A549 (cell line): ENCODE measurements around the gene KIAA0753. TPM values are rescaled to one million over a fixed set of nuclear protein-coding genes. Genes with fewer than 3 reads are reported as not detected.

Experiments
- ATAC-seq, 2 experiments: fragments of 200-7000 bp in 1 of 2; fragments of >200 bp in 1 of 2; cut with Nextera tagmentation in 1 of 2; cut with Tn5 transposase in 1 of 2; 3 replicates each; pipeline versions ENCODE4 v1.8.0 to v1.9.1; 2018 to 2020; ENCODE audit warnings: mild to moderate bottlenecking in 1 of 2, moderate library complexity in 1 of 2
- CTCF ChIA-PET: fragments of 300-600 bp; sonication (Branson Sonifier 250); formaldehyde crosslinking; extraction: SDS; loops from one replicate; lab custom pipeline; 2021; ENCODE audit warnings: antibody characterized with exemption, inconsistent platforms; lab: Yijun Ruan, JAX
- POLR2A ChIA-PET: fragments of 350-600 bp; formaldehyde crosslinking; extraction: SDS; loops from one replicate; lab custom pipeline; 2021; ENCODE audit warnings: antibody characterized with exemption, inconsistent platforms; lab: Yijun Ruan, JAX
- DNase-seq, 2 experiments: peaks; one replicate each; pipeline versions ENCODE4 v3.0.0 to v3.0.0-alpha.2; 2011 to 2016; ENCODE audit warnings: low read depth in 1 of 2, low spot score in 1 of 2
- FAIRE-seq: peaks from 2 replicates; lab custom pipeline; 2011; peaks lifted over from hg19 to GRCh38; lab: Jason Lieb, UNC
- H3K27ac ChIP-seq, 2 experiments: fragments of >200 bp; sonication (Bioruptor Twin); formaldehyde crosslinking; 3 replicates each; pipeline ENCODE4 v1.5.1; 2016 to 2017
- H3K4me1 ChIP-seq: fragments of >200 bp; sonication (Bioruptor Twin); formaldehyde crosslinking; 3 replicates; pipeline ENCODE4 v1.6.1; 2016
- H3K4me2 ChIP-seq: fragments of >200 bp; sonication (Bioruptor Twin); formaldehyde crosslinking; 3 replicates; pipeline ENCODE4 v1.6.1; 2016
- H3K4me3 ChIP-seq: fragments of >200 bp; sonication (Bioruptor Twin); formaldehyde crosslinking; 3 replicates; pipeline ENCODE4 v1.5.1; 2016
- H3K9me3 ChIP-seq: fragments of >200 bp; sonication (Bioruptor Twin); formaldehyde crosslinking; 3 replicates; pipeline ENCODE4 v1.6.1; 2016
- CBX8 ChIP-seq: fragments of 200-600 bp; sonication (generic); IDR thresholded peaks from 2 replicates; pipeline ENCODE4 v1.6.1; 2016
- CEBPB ChIP-seq, 2 experiments: fragments of >200 bp in 1 of 2; sonication (Bioruptor Twin) in 1 of 2; formaldehyde crosslinking in 1 of 2; IDR thresholded peaks; 2 replicates each; pipeline ENCODE4 v1.6.1; 2012 to 2016
- CTCF ChIP-seq: fragments of >200 bp; sonication (Bioruptor Twin); formaldehyde crosslinking; IDR thresholded peaks from 3 replicates; pipeline ENCODE4 v1.5.1; 2016
- E2F6 ChIP-seq: IDR thresholded peaks from 2 replicates; pipeline ENCODE4 v1.6.1; 2012; ENCODE audit warnings: low read depth, borderline replicate concordance
- EHF ChIP-seq: fragments of 250-450 bp; sonication (Bioruptor Pico); IDR thresholded peaks from 2 replicates; pipeline ENCODE4 v1.5.0; 2020; ENCODE audit warnings: mild to moderate bottlenecking
- ELK1 ChIP-seq: fragments of 150-350 bp; IDR thresholded peaks from 2 replicates; pipeline ENCODE4 v1.6.1; 2014; ENCODE audit warnings: low read depth, mild to moderate bottlenecking, low read length
- EP300 ChIP-seq, 2 experiments: fragments of >200 bp; sonication (Bioruptor Twin); formaldehyde crosslinking; IDR thresholded peaks; 2 replicates in 1 of 2; 3 replicates in 1 of 2; pipeline ENCODE4 v1.6.1; 2016 to 2017
- ESRRA ChIP-seq: fragments of 150-350 bp; IDR thresholded peaks from 2 replicates; pipeline ENCODE4 v1.6.1; 2014; ENCODE audit warnings: mild to moderate bottlenecking, low read length, borderline replicate concordance
- FOXS1 ChIP-seq: fragments of 250-450 bp; sonication (Bioruptor Pico); IDR thresholded peaks from 2 replicates; pipeline ENCODE4 v1.5.0; 2020; ENCODE audit warnings: mild to moderate bottlenecking, moderate library complexity
- HOXB13 ChIP-seq: fragments of 250-450 bp; sonication (Bioruptor Pico); IDR thresholded peaks from 2 replicates; pipeline ENCODE4 v1.5.0; 2020; ENCODE audit warnings: low read depth, mild to moderate bottlenecking, moderate library complexity
- JUNB ChIP-seq: fragments of >200 bp; sonication (Bioruptor Twin); formaldehyde crosslinking; IDR thresholded peaks from 2 replicates; pipeline ENCODE4 v1.6.1; 2016
- KDM5A ChIP-seq: fragments of 200-600 bp; sonication (generic); IDR thresholded peaks from 2 replicates; pipeline ENCODE4 v1.6.1; 2016; ENCODE audit warnings: antibody characterized with exemption, mild to moderate bottlenecking
- MAZ ChIP-seq: fragments of 150-350 bp; IDR thresholded peaks from 2 replicates; pipeline ENCODE4 v1.6.1; 2014; ENCODE audit warnings: antibody characterized with exemption, low read depth, low read length, borderline replicate concordance
- MYC ChIP-seq: IDR thresholded peaks from 2 replicates; pipeline ENCODE4 v1.6.1; 2012; ENCODE audit warnings: mild to moderate bottlenecking, inconsistent platforms, low read length, improper control_type of control experiment, borderline replicate concordance
- RAD21 ChIP-seq, 2 experiments: fragments of >200 bp in 1 of 2; sonication (Bioruptor Twin) in 1 of 2; formaldehyde crosslinking in 1 of 2; IDR thresholded peaks in 1 of 2; conservative IDR thresholded peaks in 1 of 2; 2 replicates in 1 of 2; 3 replicates in 1 of 2; pipeline ENCODE4 v1.6.1; 2012 to 2018; ENCODE audit warnings: inconsistent platforms in 1 of 2
- RARB ChIP-seq: fragments of 250-450 bp; sonication (Bioruptor Pico); IDR thresholded peaks from 2 replicates; pipeline ENCODE4 v1.8.0; 2021; ENCODE audit warnings: mild to moderate bottlenecking, moderate library complexity
- RCOR1 ChIP-seq: fragments of 150-350 bp; IDR thresholded peaks from 2 replicates; pipeline ENCODE4 v1.6.1; 2014; ENCODE audit warnings: antibody characterized with exemption, low read length, low read depth
- RNF2 ChIP-seq: fragments of 200-600 bp; sonication (generic); IDR thresholded peaks from 2 replicates; pipeline ENCODE4 v1.6.1; 2016; ENCODE audit warnings: low read depth, mild to moderate bottlenecking, antibody characterized with exemption, moderate library complexity, borderline replicate concordance
- TP53 ChIP-seq: fragments of 250-450 bp; sonication (Bioruptor Pico); IDR thresholded peaks from 2 replicates; pipeline ENCODE4 v1.5.0; 2021; ENCODE audit warnings: mild to moderate bottlenecking, moderate library complexity
- ZFP36 ChIP-seq: fragments of 450-650 bp; IDR thresholded peaks from 2 replicates; pipeline ENCODE4 v1.6.1; 2014; ENCODE audit warnings: borderline replicate concordance; ENCODE audit not compliant: partially characterized antibody
- WGBS: methylation state at CpG from one replicate; pipeline ENCODE4 v1.1.6; 2017; ENCODE audit errors: missing lambda C conversion rate; 5-methylcytosine and 5-hydroxymethylcytosine counted together
- polyA plus RNA-seq, 4 experiments: library from polyadenylated mRNA; depleted of rRNA in 3 of 4; stranded (reverse); fragments of >200 nt; fragmentation: RNase III in 1 of 4; extraction: RNeasy Plus Mini Kit Qiagen cat#74134 plus additional on column Dnase treatment in 1 of 4; gene quantifications; 2 replicates in 3 of 4; 3 replicates in 1 of 4; pipeline ENCODE4 v1.2.3, GENCODE V29; 2011 to 2017

Gene KIAA0753
- polyA plus RNA-seq, 2 of the 4 experiments (the other 2 are of a cell fraction) = 13.6 to 15.2 TPM

- H3K9me3 ChIP-seq = peaks cover 5% of the 10 kb centered on the region; the same call in 2 of the 3 replicates
- no peak overlapping the region for H3K4me2 ChIP-seq
- no peak overlapping the region for H3K4me3 ChIP-seq
- POLR2A ChIA-PET = no interaction called here
- TF ChIP-seq EP300 (IDR thresholded peaks at IDR 0.05) (no peak), FOXS1 (CRISPR knock-in tag) (no peak), RNF2 (no peak), RARB (CRISPR knock-in tag) (no peak), KDM5A (no peak), JUNB (no peak), ELK1 (no peak), EHF (CRISPR knock-in tag) (no peak), RAD21 (conservative IDR thresholded peaks at IDR 0.05 in 1 of 2, IDR thresholded peaks at IDR 0.05 in 1 of 2) (no peak), CBX8 (no peak), ZFP36 (no peak), MYC (no peak), TP53 (no peak)
- 65% methylated on average over 4 of the region's 4 CpGs for WGBS
- DNase-seq (no peak), ATAC-seq (no peak), FAIRE-seq (no peak)
- H3K4me1 ChIP-seq = no peaks in the 10 kb centered on the region
- no peak overlapping the region for H3K27ac ChIP-seq
- CTCF ChIA-PET = interaction anchor here (1.6 to 2.4 kb wide), 2 partner anchors 10 to 69 kb away, joined by 3 to 9 read pairs; no protein-coding TSS in a partner anchor
These were observed 97.9 kb downstream of the KIAA0753 start for GRCh38 chr17:6542577-6542976.

GRCh38 chr17:6541886-6542285 lies 98.6 kb downstream of the KIAA0753 start:
- ChIA-PET POLR2A (no interaction called here), CTCF (interaction anchor here (0.8 to 2.4 kb wide), 4 partner anchors 11 to 69 kb away, joined by 3 to 9 read pairs (median 4); no protein-coding TSS in a partner anchor)
- no peak for DNase-seq
- TF ChIP-seq MAZ (no peak), CTCF (no peak), CEBPB (IDR thresholded peaks at IDR 0.05) (no peak), TP53 (no peak), CBX8 (no peak), HOXB13 (CRISPR knock-in tag) (no peak), E2F6 (no peak), ESRRA (no peak), RAD21 (conservative IDR thresholded peaks at IDR 0.05 in 1 of 2, IDR thresholded peaks at IDR 0.05 in 1 of 2) (no peak)
- H3K4me3 ChIP-seq = no peak overlapping the region
- H3K9me3 ChIP-seq = peaks cover 5% of the 10 kb centered on the region; the same call in 2 of the 3 replicates
- no peak overlapping the region for H3K27ac ChIP-seq
- 84% methylated on average over 4 of the region's 4 CpGs for WGBS
- no peak overlapping the region for H3K4me2 ChIP-seq
- no peak for FAIRE-seq
- H3K4me1 ChIP-seq = no peaks in the 10 kb centered on the region
- no peak for ATAC-seq

GRCh38 chr17:6539871-6540270 lies 100.6 kb downstream of the KIAA0753 start:
- FAIRE-seq (no peak), DNase-seq (no peak), ATAC-seq (no peak)
- POLR2A ChIA-PET = no interaction called here
- 82% methylated on average over 3 of the region's 3 CpGs for WGBS
- no peak for TF ChIP-seq RCOR1
- no peak overlapping the region for H3K27ac ChIP-seq
- no peaks in the 10 kb centered on the region for H3K4me1 ChIP-seq
- no peak overlapping the region for H3K4me2 ChIP-seq
- peaks cover 5% of the 10 kb centered on the region; the same call in 2 of the 3 replicates for H3K9me3 ChIP-seq
- CTCF ChIA-PET = interaction anchor here (0.6 to 3.4 kb wide), 4 partner anchors 16 to 66 kb away, joined by 3 to 13 read pairs (median 4); no protein-coding TSS in a partner anchor
- no peak overlapping the region for H3K4me3 ChIP-seq
